ENCODE measurements around the gene CSRNP3.
"Not testable (repeated sequence)": the region's sequence is repeated elsewhere in the genome, so short reads cannot be mapped to it uniquely, and the experiment has no call there.

The CSRNP3 gene

DNA sequence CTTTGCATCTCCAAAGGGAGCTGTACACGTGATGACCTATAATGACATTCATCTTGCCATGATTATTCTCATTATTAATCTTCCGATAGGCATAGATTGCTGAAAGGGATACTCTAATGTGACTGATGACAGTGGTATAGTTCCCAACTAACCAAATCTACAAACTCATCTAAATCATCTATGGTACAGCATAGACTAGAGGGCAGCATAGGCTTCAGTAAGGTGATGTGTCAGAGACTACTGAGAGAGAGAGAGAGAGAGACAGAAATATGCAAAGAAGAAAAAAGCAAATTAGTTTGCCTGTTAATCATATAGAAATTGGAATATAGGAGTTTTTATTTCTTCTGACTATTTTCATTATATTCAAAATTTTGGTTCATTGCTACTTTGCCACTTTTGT lies 89.3 kb downstream of the CSRNP3 start:
- DNase-seq: no peak

- no peak for DNase-seq
Measured at GRCh38 chr2:165560377-165560988, 91.0 kb downstream of the CSRNP3 start.

DNA sequence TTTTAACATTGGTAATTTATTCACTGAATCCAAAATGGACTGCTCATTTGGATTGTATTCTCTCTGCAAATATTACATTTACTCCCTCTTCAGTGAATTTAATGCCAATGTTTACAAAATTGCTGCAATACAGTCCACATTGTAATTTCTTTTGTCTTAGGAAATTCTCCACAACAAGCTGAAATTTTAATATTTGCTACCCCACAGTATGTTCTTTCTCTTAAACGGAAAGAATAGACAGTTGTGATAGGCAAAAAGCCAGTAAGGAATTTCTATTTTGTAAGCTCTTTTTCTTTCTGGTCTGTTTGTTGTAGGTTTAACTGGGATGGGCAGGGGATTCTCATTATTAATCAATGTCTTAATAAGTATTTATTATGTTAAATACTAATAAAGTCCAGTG lies 92.0 kb downstream of the CSRNP3 start:
- no peak for DNase-seq

DNA sequence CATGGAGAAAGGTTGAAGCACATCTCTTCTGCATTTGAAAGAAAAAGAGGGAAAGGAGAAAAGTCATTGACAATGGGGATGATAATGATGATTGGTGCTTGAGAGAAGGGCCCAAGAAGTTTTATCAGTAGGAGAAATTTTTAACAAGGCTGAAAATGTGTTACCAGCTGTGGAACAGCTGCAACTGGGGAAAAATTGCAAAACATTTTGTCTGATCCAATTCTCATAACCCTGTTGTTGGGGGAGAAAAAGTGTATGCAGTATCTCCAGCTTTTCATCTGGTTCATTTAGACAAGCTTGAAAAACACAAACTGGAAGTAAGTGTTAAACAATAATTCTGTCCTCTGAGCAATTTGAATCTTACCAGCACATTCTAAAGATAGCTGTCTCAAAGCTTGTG lies 92.7 kb downstream of the CSRNP3 start:
- DNase-seq: no peak

DNA sequence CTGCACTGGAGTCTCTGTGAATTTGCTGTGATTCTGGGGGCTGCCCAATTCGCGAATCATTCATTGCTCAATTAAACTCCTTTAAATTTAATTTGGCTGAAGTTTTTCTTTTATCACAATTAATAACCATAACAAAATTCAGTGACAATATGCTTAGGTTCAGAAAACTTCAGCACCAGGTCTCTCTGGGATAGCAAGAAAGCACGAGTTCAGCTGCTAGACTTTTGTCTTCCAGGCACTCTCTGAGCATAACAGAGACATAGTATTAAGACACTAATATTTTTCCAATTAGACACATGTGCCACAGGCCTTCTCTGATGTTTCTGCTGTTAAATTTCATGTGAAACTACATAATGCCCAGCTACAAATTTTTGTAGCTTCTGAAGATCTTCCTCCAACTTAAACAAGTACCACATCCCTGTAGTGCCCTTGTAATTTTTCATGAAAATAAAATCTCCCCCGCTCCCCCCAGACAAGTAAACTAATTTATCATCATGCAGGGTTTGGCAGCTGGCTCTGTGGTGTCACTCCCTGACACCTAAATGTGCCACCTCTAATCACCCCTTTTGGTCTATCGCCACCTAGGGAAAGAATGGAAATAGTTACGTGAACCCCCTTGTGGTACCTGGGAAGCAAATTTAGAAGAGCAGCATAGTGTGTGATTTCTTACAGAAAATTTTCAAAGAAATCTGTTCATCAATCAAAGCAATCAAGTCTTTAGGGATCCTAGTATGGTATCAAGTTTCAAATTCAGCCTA lies 94.1 kb downstream of the CSRNP3 start:
- DNase-seq: no peak

DNA sequence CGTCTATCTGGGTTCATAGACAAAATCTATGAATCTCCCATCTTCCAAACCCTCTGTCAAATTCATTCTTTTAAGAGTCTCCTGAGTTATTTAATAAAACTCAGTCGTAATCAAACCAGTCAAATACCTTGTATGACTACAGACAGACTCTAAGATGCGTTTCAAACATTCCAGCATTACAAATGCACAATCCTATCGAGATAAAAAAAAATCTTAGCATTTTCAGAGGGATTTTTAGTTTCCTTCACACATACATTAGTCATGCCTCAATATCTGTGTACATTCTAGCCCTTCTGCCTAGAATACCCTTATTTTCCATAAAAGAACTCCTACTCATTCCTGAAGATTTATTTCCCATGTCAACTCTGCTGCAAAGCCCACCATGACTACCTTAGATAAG lies 96.5 kb downstream of the CSRNP3 start:
- no peak for DNase-seq

DNA sequence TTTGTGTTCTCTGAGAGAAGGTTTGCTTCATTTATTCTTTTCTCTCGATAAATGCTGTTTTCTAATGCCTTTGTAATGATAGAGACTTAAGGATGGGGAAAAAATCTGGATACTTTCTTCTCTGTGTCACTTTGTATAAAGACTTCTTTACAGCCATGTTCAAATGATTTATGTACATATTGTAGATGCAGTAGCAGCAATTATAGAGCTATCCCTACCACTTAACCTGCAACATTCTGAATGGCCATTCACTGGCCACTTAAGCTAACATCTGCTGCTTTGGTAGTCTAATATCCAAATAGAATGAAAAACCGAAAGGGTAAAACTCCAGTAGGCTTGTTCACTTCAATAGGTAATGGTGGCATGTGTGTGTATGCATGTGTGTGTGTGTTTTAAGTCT lies 97.8 kb downstream of the CSRNP3 start:
- DNase-seq: no peak

DNA sequence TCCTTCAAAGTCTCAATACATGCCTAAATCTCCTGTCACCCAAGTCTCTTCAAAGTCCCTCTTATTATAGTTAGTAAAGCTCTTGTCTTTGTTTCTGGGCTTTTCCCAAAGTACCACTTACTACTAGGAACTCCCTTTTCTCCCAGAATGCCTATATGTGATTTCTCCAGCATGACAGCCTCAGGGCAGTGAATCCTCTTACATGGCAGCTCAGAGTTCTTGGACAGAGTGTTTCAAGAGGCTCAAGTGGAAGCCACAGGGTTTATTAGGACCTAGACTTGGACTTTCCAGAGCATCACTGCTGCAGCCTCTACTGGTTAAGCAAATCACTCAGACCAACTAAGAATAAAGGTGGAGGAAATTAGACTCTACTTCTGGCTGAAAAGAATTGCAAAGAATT lies 98.9 kb downstream of the CSRNP3 start:
- DNase-seq: no peak

- DNase-seq: no peak
Measured at GRCh38 chr2:165571477-165571876, 102.0 kb downstream of the CSRNP3 start.

- no peak for DNase-seq
Measured at GRCh38 chr2:165572151-165572550, 102.7 kb downstream of the CSRNP3 start.

- DNase-seq: no peak
Measured at GRCh38 chr2:165573534-165574461, 104.3 kb downstream of the CSRNP3 start.

- no peak for DNase-seq
Measured at GRCh38 chr2:165575044-165575615, 105.6 kb downstream of the CSRNP3 start.

DNA sequence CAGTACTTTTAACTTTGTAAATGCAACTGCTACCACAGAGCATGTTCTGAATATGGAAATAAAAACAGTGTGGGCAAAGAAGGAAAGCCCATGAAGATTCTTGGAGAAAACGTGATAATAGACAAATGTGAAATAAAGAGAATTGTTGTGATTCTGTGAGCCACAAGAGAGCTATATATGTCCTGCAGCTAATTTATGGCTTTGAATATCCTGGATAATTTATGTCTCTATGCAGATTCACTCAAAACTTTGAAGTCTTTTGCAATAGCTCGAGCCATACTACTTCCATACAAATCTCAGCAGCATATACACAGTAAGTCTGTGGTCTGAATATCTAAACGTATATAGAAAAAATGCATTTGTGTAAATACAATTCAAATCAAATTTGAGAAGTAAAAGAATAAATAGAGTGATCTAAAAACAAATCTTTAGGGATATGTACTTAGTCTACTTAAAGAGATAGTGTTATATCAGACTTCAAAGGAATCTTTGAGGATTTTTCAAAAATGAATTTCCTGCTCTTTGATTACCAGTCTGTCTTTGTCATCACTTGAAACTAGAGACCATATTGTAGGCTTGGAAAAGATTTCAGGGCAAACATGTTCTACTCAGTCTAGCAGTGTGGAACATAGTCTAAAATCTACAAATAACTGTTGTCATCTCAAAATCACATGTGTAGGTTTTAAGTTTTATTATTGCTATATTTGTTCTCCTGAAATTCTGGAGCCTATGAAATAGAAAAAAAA lies 107.1 kb downstream of the CSRNP3 start:
- no peak for DNase-seq

GRCh38 chr2:165582409-165582808 lies 112.9 kb downstream of the CSRNP3 start:
- DNase-seq: no peak

- no peak for DNase-seq
Measured at GRCh38 chr2:165582863-165583506, 113.5 kb downstream of the CSRNP3 start.

- DNase-seq: no peak
Measured at GRCh38 chr2:165584126-165584654, 114.7 kb downstream of the CSRNP3 start.

GRCh38 chr2:165586019-165586418 lies 116.5 kb downstream of the CSRNP3 start:
- DNase-seq: no peak

GRCh38 chr2:165587335-165587938 lies 117.9 kb downstream of the CSRNP3 start:
- DNase-seq: no peak

GRCh38 chr2:165590999-165591398 lies 121.5 kb downstream of the CSRNP3 start:
- DNase-seq: not testable (repeated sequence)

- DNase-seq: no peak
Measured at GRCh38 chr2:165593081-165593480, 123.6 kb downstream of the CSRNP3 start.

DNA sequence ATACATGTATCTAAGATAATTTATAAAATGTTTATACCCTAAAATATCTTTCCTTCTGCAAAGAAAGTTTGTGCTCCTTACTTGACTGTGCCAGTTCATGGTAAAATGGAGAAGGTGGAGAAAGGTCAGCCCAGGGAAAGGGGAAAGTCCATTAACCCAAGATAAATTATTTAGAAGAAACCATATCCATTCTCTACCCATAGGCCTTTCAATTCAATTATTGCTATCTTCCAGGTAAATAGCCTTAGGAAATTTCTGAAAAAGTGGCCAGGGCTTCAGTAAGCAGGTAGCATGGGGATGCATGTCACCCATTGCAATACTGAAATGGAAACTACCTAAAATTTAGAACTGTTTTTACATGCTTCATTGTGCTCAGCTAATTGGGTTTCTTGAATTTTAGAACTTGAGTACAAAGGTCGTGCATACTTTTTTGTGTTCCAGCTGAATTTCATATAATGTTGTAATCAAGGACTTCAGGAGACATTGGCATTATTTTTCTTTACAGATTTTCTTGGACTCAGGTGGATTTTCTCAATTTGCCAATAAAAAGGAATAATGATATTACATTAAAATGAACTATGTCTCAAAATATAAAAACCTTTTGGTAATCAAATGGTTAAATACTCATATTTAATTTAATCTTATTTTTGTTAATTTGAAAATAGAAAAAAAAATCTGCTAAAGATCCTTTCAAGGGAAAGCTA lies 124.9 kb downstream of the CSRNP3 start:
- DNase-seq: no peak

All from activated effector memory CD4-positive, alpha-beta T cell treated with Interleukin-2 at 50 U/mL for 16 hours (primary cell).